Trophoblast cell (in vitro differentiated cells and primary cell): ENCODE results near the gene TTLL1.
A peak's percentile ranks its signal among the peaks of the same experiment; 100 is the strongest.

Source experiments
- DNase-seq, 2 donors: peaks; one replicate each; pipeline ENCODE4 v3.0.0-alpha.2; 2016
- H2AFZ ChIP-seq: 2 replicates; pipeline ENCODE4 v1.6.1; 2013; ENCODE audit warnings: low read length, moderate library complexity, mild to moderate bottlenecking; ENCODE audit not compliant: insufficient read depth, poor library complexity
- H2AK5ac ChIP-seq: 2 replicates; pipeline ENCODE4 v1.6.1; 2013; ENCODE audit warnings: mild to moderate bottlenecking, low read length
- H2BK120ac ChIP-seq: 2 replicates; pipeline ENCODE4 v1.6.1; 2013; ENCODE audit warnings: low read length, mild to moderate bottlenecking, moderate library complexity; ENCODE audit not compliant: insufficient read depth, poor library complexity
- H2BK12ac ChIP-seq: 2 replicates; pipeline ENCODE4 v1.6.1; 2013; ENCODE audit warnings: mild to moderate bottlenecking, low read length, moderate library complexity
- H2BK5ac ChIP-seq: 2 replicates; pipeline ENCODE4 v1.6.1; 2013; ENCODE audit warnings: low read length, low read depth, moderate library complexity, mild to moderate bottlenecking; ENCODE audit not compliant: poor library complexity
- H3K14ac ChIP-seq: 2 replicates; pipeline ENCODE4 v1.6.1; 2013; ENCODE audit warnings: mild to moderate bottlenecking, low read length
- H3K18ac ChIP-seq: 2 replicates; pipeline ENCODE4 v1.6.1; 2013; ENCODE audit warnings: mild to moderate bottlenecking, low read length
- H3K23ac ChIP-seq: 2 replicates; pipeline ENCODE4 v1.6.1; 2013; ENCODE audit warnings: low read length
- H3K27ac ChIP-seq: 2 replicates; pipeline ENCODE4 v1.5.1; 2013; ENCODE audit warnings: low read depth, mild to moderate bottlenecking, inconsistent platforms, low read length, moderate library complexity
- H3K27me3 ChIP-seq: 2 replicates; pipeline ENCODE4 v1.6.1; 2013; ENCODE audit warnings: inconsistent platforms, mild to moderate bottlenecking, low read length, moderate library complexity; ENCODE audit not compliant: insufficient read depth
- H3K36me3 ChIP-seq, 2 experiments: 1 replicate in 1 of 2; 2 replicates in 1 of 2; pipeline ENCODE4 v1.6.1; 2013; ENCODE audit warnings: low read length in 2 of 2, mild to moderate bottlenecking in 2 of 2, moderate library complexity in 1 of 2; ENCODE audit not compliant: insufficient read depth in 2 of 2, control insufficient read depth in 1 of 2
- H3K4ac ChIP-seq: 2 replicates; pipeline ENCODE4 v1.6.1; 2013; ENCODE audit warnings: low read depth, mild to moderate bottlenecking, low read length, moderate library complexity
- H3K4me1 ChIP-seq, 2 experiments: 1 replicate in 1 of 2; 2 replicates in 1 of 2; pipeline ENCODE4 v1.6.1; 2013; ENCODE audit warnings: low read length in 2 of 2, mild to moderate bottlenecking in 2 of 2, moderate library complexity in 1 of 2; ENCODE audit not compliant: insufficient read depth in 2 of 2, control insufficient read depth in 1 of 2
- H3K4me2 ChIP-seq: 2 replicates; pipeline ENCODE4 v1.6.1; 2013; ENCODE audit warnings: inconsistent platforms, mild to moderate bottlenecking, low read length, moderate library complexity
- H3K4me3 ChIP-seq: 2 replicates; pipeline ENCODE4 v1.5.1; 2013; ENCODE audit warnings: mild to moderate bottlenecking, low read depth, low read length, inconsistent platforms
- H3K79me1 ChIP-seq: one replicate; pipeline ENCODE4 v1.6.1; 2013; ENCODE audit warnings: low read length
- H3K79me2 ChIP-seq: 2 replicates; pipeline ENCODE4 v1.6.1; 2013; ENCODE audit warnings: low read length, mild to moderate bottlenecking; ENCODE audit not compliant: control insufficient read depth, insufficient read depth, poor library complexity
- H3K9ac ChIP-seq: 2 replicates; pipeline ENCODE4 v1.6.1; 2013; ENCODE audit warnings: mild to moderate bottlenecking, low read length
- H3K9me3 ChIP-seq: 2 replicates; pipeline ENCODE4 v1.6.1; 2013; ENCODE audit warnings: low read depth, mild to moderate bottlenecking, control low read depth, inconsistent platforms, low read length; ENCODE audit not compliant: insufficient read depth
- H4K12ac ChIP-seq: 2 replicates; pipeline ENCODE4 v1.6.1; 2013; ENCODE audit warnings: low read depth, mild to moderate bottlenecking, low read length, moderate library complexity
- H4K8ac ChIP-seq: 2 replicates; pipeline ENCODE4 v1.6.1; 2013; ENCODE audit warnings: low read depth, mild to moderate bottlenecking, low read length, moderate library complexity
- H4K91ac ChIP-seq: one replicate; pipeline ENCODE4 v1.6.1; 2013; ENCODE audit warnings: low read depth, mild to moderate bottlenecking, low read length, moderate library complexity
- WGBS: extraction: QIAGEN DNeasy Blood & Tissue Kit; methylation state at CpG from one replicate; pipeline ENCODE4 v1.1.7; 2013; ENCODE audit warnings: missing lambda C conversion rate; ENCODE audit not compliant: insufficient read length, insufficient coverage; ENCODE audit errors: extremely low coverage; 5-methylcytosine and 5-hydroxymethylcytosine counted together

Gene TTLL1

GRCh38 chr22:43118953-43119458 lies 29.8 kb upstream of the TTLL1 start:
- no peak overlapping the region for H4K91ac ChIP-seq
- H3K9ac ChIP-seq: no peak overlapping the region
- peaks cover 4 to 10% of the 10 kb centered on the region in 2 experiments for H3K4me1 ChIP-seq
- H3K4ac ChIP-seq: no peak overlapping the region
- no peak overlapping the region for H3K23ac ChIP-seq
- H2AK5ac ChIP-seq: no peak overlapping the region
- no peak overlapping the region for H3K18ac ChIP-seq
- H3K4me3 ChIP-seq: no peak overlapping the region
- H2BK5ac ChIP-seq: no peak overlapping the region
- peaks cover 2% of the 10 kb centered on the region for H3K9me3 ChIP-seq
- no peak overlapping the region for H2BK120ac ChIP-seq
- no peak for DNase-seq
- WGBS: no CpG with 5 or more reads among the region's 7 CpGs
- no peak overlapping the region for H4K8ac ChIP-seq
- no peak overlapping the region for H3K27ac ChIP-seq
- H3K4me2 ChIP-seq: no peak overlapping the region
- H3K14ac ChIP-seq: no peak overlapping the region
- no peak overlapping the region for H2AFZ ChIP-seq
- H3K27me3 ChIP-seq: no peaks in the 10 kb centered on the region
- H3K36me3 ChIP-seq: no peaks in the 10 kb centered on the region
- H4K12ac ChIP-seq: no peak overlapping the region
- H3K79me1 ChIP-seq: no peaks in the 10 kb centered on the region
- H3K79me2 ChIP-seq: no peaks in the 10 kb centered on the region
- H2BK12ac ChIP-seq: no peak overlapping the region

- no peaks in the 10 kb centered on the region for H3K36me3 ChIP-seq
- H3K9ac ChIP-seq: no peak overlapping the region
- no peak overlapping the region for H3K14ac ChIP-seq
- no peaks in the 10 kb centered on the region for H3K79me1 ChIP-seq
- H3K4me2 ChIP-seq: no peak overlapping the region
- no peak for DNase-seq
- no peak overlapping the region for H2BK5ac ChIP-seq
- no peak overlapping the region for H4K8ac ChIP-seq
- H3K23ac ChIP-seq: no peak overlapping the region
- peaks cover 7 to 10% of the 10 kb centered on the region in 2 experiments for H3K4me1 ChIP-seq
- no peak overlapping the region for H2AFZ ChIP-seq
- H3K27ac ChIP-seq: no peak overlapping the region
- H3K18ac ChIP-seq: no peak overlapping the region
- no peaks in the 10 kb centered on the region for H3K79me2 ChIP-seq
- no peak overlapping the region for H4K12ac ChIP-seq
- H3K4ac ChIP-seq: no peak overlapping the region
- H2BK120ac ChIP-seq: no peak overlapping the region
- no peak overlapping the region for H2AK5ac ChIP-seq
- no peaks in the 10 kb centered on the region for H3K27me3 ChIP-seq
- WGBS: no CpG with 5 or more reads among the region's 21 CpGs
- peak overlapping the region; percentile 25 for H3K4me3 ChIP-seq
- H4K91ac ChIP-seq: no peak overlapping the region
- no peak overlapping the region for H2BK12ac ChIP-seq
- peaks cover 2% of the 10 kb centered on the region for H3K9me3 ChIP-seq
Observed at GRCh38 chr22:43118024-43118849, 29.0 kb upstream of the TTLL1 start.

DNA sequence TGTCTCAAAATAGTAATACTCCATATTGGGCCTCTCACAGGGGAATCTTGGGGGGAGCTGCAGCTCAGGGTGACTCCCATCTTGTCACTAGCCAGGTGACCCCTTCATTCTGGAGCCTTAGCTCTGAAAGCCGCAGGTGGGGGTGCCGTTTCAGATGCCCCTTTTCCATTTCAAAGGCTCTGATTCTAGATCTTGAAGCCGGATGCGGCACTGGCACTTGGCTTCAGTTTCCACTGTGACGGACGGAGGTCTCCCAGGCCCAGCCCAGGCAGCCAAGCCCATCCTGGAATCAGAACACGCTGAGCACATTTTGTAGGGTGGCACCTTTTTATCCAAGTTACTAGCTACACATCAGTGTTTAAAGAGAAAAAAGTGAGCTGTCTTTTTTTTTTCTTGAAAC lies 27.7 kb upstream of the TTLL1 start:
- no CpG with 5 or more reads among the region's 7 CpGs for WGBS
- H2AFZ ChIP-seq: no peak overlapping the region
- no peak overlapping the region for H4K12ac ChIP-seq
- no peak overlapping the region for H4K91ac ChIP-seq
- no peak overlapping the region for H4K8ac ChIP-seq
- peaks cover 7 to 10% of the 10 kb centered on the region in 2 experiments for H3K4me1 ChIP-seq
- no peaks in the 10 kb centered on the region for H3K27me3 ChIP-seq
- H3K9ac ChIP-seq: no peak overlapping the region
- H3K18ac ChIP-seq: no peak overlapping the region
- no peaks in the 10 kb centered on the region for H3K79me1 ChIP-seq
- H3K23ac ChIP-seq: no peak overlapping the region
- no peak overlapping the region for H2BK12ac ChIP-seq
- H3K36me3 ChIP-seq: no peaks in the 10 kb centered on the region
- H3K4ac ChIP-seq: no peak overlapping the region
- no peaks in the 10 kb centered on the region for H3K79me2 ChIP-seq
- no peak overlapping the region for H2BK120ac ChIP-seq
- no peak overlapping the region for H2BK5ac ChIP-seq
- H3K4me2 ChIP-seq: no peak overlapping the region
- no peak for DNase-seq
- no peak overlapping the region for H3K14ac ChIP-seq
- H3K27ac ChIP-seq: no peak overlapping the region
- no peak overlapping the region for H2AK5ac ChIP-seq
- H3K9me3 ChIP-seq: peaks cover 2% of the 10 kb centered on the region
- no peak overlapping the region for H3K4me3 ChIP-seq

DNA sequence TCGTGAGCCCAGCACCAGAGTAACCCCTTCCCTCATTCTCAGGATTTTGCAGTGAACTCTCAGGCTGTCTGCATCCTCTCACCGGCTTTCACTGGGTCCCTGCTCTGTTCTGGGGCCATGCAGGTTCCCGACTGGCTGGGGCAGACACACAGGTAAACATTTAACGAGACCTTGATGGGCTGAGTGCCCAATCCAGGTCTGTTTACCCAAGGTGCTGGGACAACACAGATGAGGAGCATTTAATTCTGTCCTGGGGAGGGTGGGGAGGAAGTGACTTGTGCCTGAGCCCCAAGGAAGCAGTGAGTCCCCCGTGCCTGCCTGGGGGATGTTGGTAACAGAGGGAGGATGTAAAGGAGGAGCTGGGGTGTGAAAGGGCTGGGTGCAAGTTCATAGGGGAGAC lies 25.8 kb upstream of the TTLL1 start:
- Histone ChIP-seq H3K27me3 (peaks cover 17% of the 10 kb centered on the region), H2BK12ac (no peak overlapping the region), H3K9ac (no peak overlapping the region), H2AK5ac (no peak overlapping the region), H3K23ac (no peak overlapping the region), H3K9me3 (no peaks in the 10 kb centered on the region), H3K79me1 (no peaks in the 10 kb centered on the region), H2BK5ac (no peak overlapping the region), H3K14ac (no peak overlapping the region), H3K4me2 (no peak overlapping the region), H3K27ac (no peak overlapping the region), H2BK120ac (no peak overlapping the region), H3K36me3 (no peaks in the 10 kb centered on the region), H4K8ac (no peak overlapping the region), H3K4me1 (peaks cover 7 to 18% of the 10 kb centered on the region in 2 experiments), H3K79me2 (no peaks in the 10 kb centered on the region), H4K91ac (no peak overlapping the region), H3K4ac (no peak overlapping the region), H3K18ac (no peak overlapping the region), H3K4me3 (no peak overlapping the region), H4K12ac (no peak overlapping the region), H2AFZ (no peak overlapping the region)
- no CpG with 5 or more reads among the region's 5 CpGs for WGBS
- no peak for DNase-seq
